Panc1 (cell line): ENCODE results near the gene SMIM5. TPM values are rescaled to one million over a fixed set of nuclear protein-coding genes. Genes with fewer than 3 reads are reported as not detected.

Experiments
- ATAC-seq: fragments of 200-7000 bp; cut with Tn5 transposase; 2 replicates; pipeline ENCODE4 v1.9.1; 2020; ENCODE audit warnings: mild to moderate bottlenecking, moderate library complexity
- BruUV-seq: library from RNA; stranded (reverse); fragments of 400-500 nt; replicated peaks from 2 replicates; lab custom pipeline; 2021; lab: Mats Ljungman, UMichigan
- CTCF ChIA-PET: fragments of 300-600 bp; sonication (Branson Sonifier 250); formaldehyde crosslinking; loops from one replicate; lab custom pipeline; 2022; ENCODE audit warnings: antibody characterized with exemption; lab: Charles Lee
- POLR2A ChIA-PET: fragments of 300-600 bp; sonication (Branson Sonifier 250); formaldehyde crosslinking; loops from one replicate; lab custom pipeline; 2022; ENCODE audit warnings: antibody characterized with exemption; lab: Charles Lee
- DNase-seq: peaks from one replicate; pipeline ENCODE4 v3.0.0-alpha.2; 2010; ENCODE audit warnings: low read depth, low spot score
- H3K27ac ChIP-seq: 2 replicates; pipeline ENCODE4 v1.5.1; 2011; ENCODE audit warnings: mild to moderate bottlenecking, low read length, inconsistent platforms
- H3K27me3 ChIP-seq: fragments of 200-500 bp; sonication (Bioruptor generic); 2 replicates; pipeline ENCODE4 v1.6.0; 2014; ENCODE audit warnings: low read length, inconsistent platforms; ENCODE audit not compliant: control insufficient read depth, insufficient read depth
- H3K36me3 ChIP-seq: fragments of 200-500 bp; sonication (Bioruptor generic); 2 replicates; pipeline ENCODE4 v1.5.1; 2014; ENCODE audit warnings: inconsistent platforms, mild to moderate bottlenecking, low read length, moderate library complexity; ENCODE audit not compliant: control insufficient read depth, insufficient read depth
- H3K4me1 ChIP-seq: 2 replicates; pipeline ENCODE4 v1.5.1; 2011; ENCODE audit warnings: inconsistent platforms, mild to moderate bottlenecking, low read length, moderate library complexity; ENCODE audit not compliant: control insufficient read depth, insufficient read depth
- H3K4me3 ChIP-seq, 2 experiments: 2 replicates each; pipeline ENCODE4 v1.5.1; 2011 to 2012; ENCODE audit warnings: low read depth in 2 of 2, low read length in 2 of 2, mild to moderate bottlenecking in 2 of 2, inconsistent platforms in 1 of 2, moderate library complexity in 1 of 2
- H3K9me3 ChIP-seq: fragments of 200-500 bp; sonication (Bioruptor generic); 2 replicates; pipeline ENCODE4 v1.5.1; 2014; ENCODE audit warnings: low read depth, mild to moderate bottlenecking, inconsistent platforms, low read length, moderate library complexity; ENCODE audit not compliant: control insufficient read depth, insufficient read depth
- CTCF ChIP-seq: fragments of 450-650 bp; IDR thresholded peaks from 2 replicates; pipeline ENCODE4 v1.5.1; 2017; ENCODE audit warnings: mild to moderate bottlenecking
- POLR2AphosphoS5 ChIP-seq: IDR thresholded peaks from 2 replicates; pipeline ENCODE4 v1.6.1; 2012; ENCODE audit warnings: mild to moderate bottlenecking, low read depth, low read length, moderate library complexity
- REST ChIP-seq, 2 experiments: IDR thresholded peaks; 2 replicates each; pipeline ENCODE4 v1.6.1; 2011 to 2012; ENCODE audit warnings: low read depth in 2 of 2, control low read depth in 1 of 2, low read length in 1 of 2, mild to moderate bottlenecking in 1 of 2, moderate library complexity in 1 of 2; ENCODE audit not compliant: insufficient read depth in 1 of 2
- SIN3A ChIP-seq: IDR thresholded peaks from 2 replicates; pipeline ENCODE4 v1.6.1; 2012; ENCODE audit warnings: low read depth, mild to moderate bottlenecking, low read length, moderate library complexity, borderline replicate concordance; ENCODE audit not compliant: insufficient read depth
- TCF7L2 ChIP-seq: IDR thresholded peaks from 2 replicates; pipeline ENCODE4 v1.6.1; 2011; ENCODE audit warnings: mild to moderate bottlenecking, low read depth, low read length, inconsistent platforms
- in situ Hi-C: cut with HindIII; loops from 2 replicates; pipeline ENCODE4 v1.10.0; 2016; ENCODE audit warnings: low sequenced_read_pairs, low pct_unique_long_range_greater_than_20kb
- intact Hi-C: fragments of 100-400 bp; cut with micrococcal nuclease; formaldehyde crosslinking; loops from one replicate; pipeline ENCODE4 v1.10.0; 2022; ENCODE audit not compliant: unreplicated experiment
- total RNA-seq: library from RNA; stranded (reverse); gene quantifications from one replicate; pipeline ENCODE4 v1.2.1, GENCODE V29; 2021; ENCODE audit not compliant: unreplicated experiment

Gene SMIM5
- total RNA-seq, 1 experiment from 2014 or later: 0.10 TPM

GRCh38 chr17:75680431-75680830, 47.2 kb downstream of the SMIM5 start:
- peak overlapping the region; percentile 66 for H3K27ac ChIP-seq
- CTCF ChIA-PET: interaction anchor here (0.8 to 1.9 kb wide), 3 partner anchors 12 to 68 kb away, joined by 3 to 9 read pairs (median 5); no protein-coding TSS in a partner anchor
- no TSS peak for BruUV-seq
- peaks cover 40% of the 10 kb centered on the region for H3K4me1 ChIP-seq
- 0 out of 2 replicates have a peak, but pooled peaks cover 3% of the 10 kb centered on the region for H3K36me3 ChIP-seq
- no peaks in the 10 kb centered on the region for H3K9me3 ChIP-seq
- intact Hi-C loops: no loop called here
- ATAC-seq (no peak), DNase-seq (no peak)
- no peaks in the 10 kb centered on the region for H3K27me3 ChIP-seq
- TF ChIP-seq SIN3A (no peak), REST (IDR thresholded peaks at IDR 0.05; ENCODE audit: insufficient read depth in 1 of 2, low read depth in 2 of 2, low read length in 1 of 2) (no peak), TCF7L2 (no peak), CTCF (no peak), POLR2AphosphoS5 (no peak)
- H3K4me3 ChIP-seq: no peak overlapping the region
- in situ Hi-C loops: loop anchor here (5.0 kb wide), 1 partner anchor 67 kb away; no protein-coding TSS in a partner anchor
- POLR2A ChIA-PET: interaction anchor here (0.6 kb wide), 1 partner anchor 26 kb away, joined by 3 read pairs; no protein-coding TSS in a partner anchor

GRCh38 chr17:75681289-75681688, 48.1 kb downstream of the SMIM5 start:
- POLR2A ChIA-PET: interaction anchor here (0.9 kb wide), 1 partner anchor 13 kb away, joined by 3 read pairs; no protein-coding TSS in a partner anchor
- intact Hi-C loops: no loop called here
- DNase-seq (no peak), ATAC-seq (peak; percentile 49; the same call in 1 of the 2 replicates)
- no peak overlapping the region for H3K4me3 ChIP-seq
- TF ChIP-seq CTCF: no peak
- no peak for TF ChIP-seq TCF7L2
- no peak for TF ChIP-seq REST (IDR thresholded peaks at IDR 0.05; ENCODE audit: insufficient read depth in 1 of 2, low read depth in 2 of 2, low read length in 1 of 2)
- no peaks in the 10 kb centered on the region for H3K27me3 ChIP-seq
- H3K36me3 ChIP-seq: 0 out of 2 replicates have a peak, but pooled peaks cover 3% of the 10 kb centered on the region
- H3K4me1 ChIP-seq: peaks cover 40% of the 10 kb centered on the region
- CTCF ChIA-PET: interaction anchor here (0.8 to 1.9 kb wide), 2 partner anchors 11 to 66 kb away, joined by 3 to 5 read pairs; no protein-coding TSS in a partner anchor
- H3K9me3 ChIP-seq: no peaks in the 10 kb centered on the region
- BruUV-seq: no TSS peak
- in situ Hi-C loops: loop anchor here (5.0 kb wide), 1 partner anchor 66 kb away; no protein-coding TSS in a partner anchor
- peak overlapping the region; percentile 66 for H3K27ac ChIP-seq
